ENCODE results near the gene OR2S2. TPM values are rescaled to one million over a fixed set of nuclear protein-coding genes. Genes with fewer than 3 reads are reported as not detected.

The OR2S2 gene
- total RNA-seq, 1 experiment from 2014 or later, result not detected

- TF ChIP-seq CTCF (IDR thresholded peaks at IDR 0.05; ENCODE audit: unreplicated experiment), result no peak
- Mint-ChIP-seq H3K36me3 (ENCODE audit: insufficient read depth, unreplicated experiment) (peaks cover 5% of the 10 kb centered on the region), H3K4me3 (ENCODE audit: unreplicated experiment) (no peak overlapping the region), H3K27ac (ENCODE audit: low read depth, unreplicated experiment) (no peak overlapping the region), H3K4me1 (ENCODE audit: insufficient read depth, unreplicated experiment) (peaks cover 16% of the 10 kb centered on the region), H3K27me3 (ENCODE audit: insufficient read depth, unreplicated experiment) (no peaks in the 10 kb centered on the region), H3K9me3 (ENCODE audit: unreplicated experiment) (peaks cover 8% of the 10 kb centered on the region)
- ChIA-PET POLR2A (interaction anchor here (0.7 to 2.1 kb wide), 2 partner anchors 32 to 590 kb away, joined by 3 to 9 read pairs; partner anchors contain the start of gene HRCT1), CTCF (interaction anchor here (2.3 kb wide), 1 partner anchor 16 kb away, joined by 9 read pairs; no protein-coding TSS in a partner anchor)
- BruUV-seq (replicated peaks), result no TSS peak
- intact Hi-C loops (cut with micrococcal nuclease), result no loop called here
- DNase-seq (ENCODE audit: unreplicated experiment), result no peak
Measured at GRCh38 chr9:35938474-35939356, 19.2 kb downstream of the OR2S2 start.

- Mint-ChIP-seq H3K36me3 (ENCODE audit: insufficient read depth, unreplicated experiment) (peaks cover 5% of the 10 kb centered on the region), H3K27ac (ENCODE audit: low read depth, unreplicated experiment) (peak overlapping the region; percentile 33), H3K27me3 (ENCODE audit: insufficient read depth, unreplicated experiment) (no peaks in the 10 kb centered on the region), H3K4me1 (ENCODE audit: insufficient read depth, unreplicated experiment) (peaks cover 19% of the 10 kb centered on the region), H3K4me3 (ENCODE audit: unreplicated experiment) (no peak overlapping the region), H3K9me3 (ENCODE audit: unreplicated experiment) (peaks cover 8% of the 10 kb centered on the region)
- TF ChIP-seq CTCF (IDR thresholded peaks at IDR 0.05; ENCODE audit: unreplicated experiment), result no peak
- ChIA-PET CTCF (interaction anchor here (2.6 kb wide), 1 partner anchor 166 kb away, joined by 8 read pairs; no protein-coding TSS in a partner anchor), POLR2A (interaction anchor here (0.6 to 1.3 kb wide), 2 partner anchors 13 to 76 kb away, joined by 3 to 5 read pairs; no protein-coding TSS in a partner anchor)
- BruUV-seq (replicated peaks), result no TSS peak
- DNase-seq (ENCODE audit: unreplicated experiment), result no peak
- intact Hi-C loops (cut with micrococcal nuclease), result no loop called here
Measured at GRCh38 chr9:35937227-35937626, 20.7 kb downstream of the OR2S2 start.

- no peak for TF ChIP-seq CTCF (IDR thresholded peaks at IDR 0.05; ENCODE audit: unreplicated experiment)
- Mint-ChIP-seq H3K4me1 (ENCODE audit: insufficient read depth, unreplicated experiment) (peaks cover 19% of the 10 kb centered on the region), H3K36me3 (ENCODE audit: insufficient read depth, unreplicated experiment) (peaks cover 5% of the 10 kb centered on the region), H3K27ac (ENCODE audit: low read depth, unreplicated experiment) (peak overlapping the region; percentile 74), H3K27me3 (ENCODE audit: insufficient read depth, unreplicated experiment) (no peaks in the 10 kb centered on the region), H3K9me3 (ENCODE audit: unreplicated experiment) (peaks cover 8% of the 10 kb centered on the region), H3K4me3 (ENCODE audit: unreplicated experiment) (no peak overlapping the region)
- POLR2A ChIA-PET, result interaction anchor here (0.5 to 3.3 kb wide), 8 partner anchors 10 to 255 kb away, joined by 3 to 26 read pairs (median 4); partner anchors contain the start of genes CLTA and HRCT1
- intact Hi-C loops (cut with micrococcal nuclease), result no loop called here
- CTCF ChIA-PET, result interaction anchor here (0.7 to 2.6 kb wide), 5 partner anchors 9 to 255 kb away, joined by 3 to 8 read pairs (median 7); partner anchors contain the start of gene CLTA
- BruUV-seq (replicated peaks), result no TSS peak
- peak; percentile 43 for DNase-seq (ENCODE audit: unreplicated experiment)
Measured at GRCh38 chr9:35935755-35936509, 22.0 kb downstream of the OR2S2 start.
